Measurements from ENCODE around the gene KRTAP10-8.
A peak's percentile ranks its signal among the peaks of the same experiment; 100 is the strongest.
"Not testable (repeated sequence)": the region's sequence is repeated elsewhere in the genome, so short reads cannot be mapped to it uniquely, and the experiment has no call there.

KRTAP10-8 gene

DNA sequence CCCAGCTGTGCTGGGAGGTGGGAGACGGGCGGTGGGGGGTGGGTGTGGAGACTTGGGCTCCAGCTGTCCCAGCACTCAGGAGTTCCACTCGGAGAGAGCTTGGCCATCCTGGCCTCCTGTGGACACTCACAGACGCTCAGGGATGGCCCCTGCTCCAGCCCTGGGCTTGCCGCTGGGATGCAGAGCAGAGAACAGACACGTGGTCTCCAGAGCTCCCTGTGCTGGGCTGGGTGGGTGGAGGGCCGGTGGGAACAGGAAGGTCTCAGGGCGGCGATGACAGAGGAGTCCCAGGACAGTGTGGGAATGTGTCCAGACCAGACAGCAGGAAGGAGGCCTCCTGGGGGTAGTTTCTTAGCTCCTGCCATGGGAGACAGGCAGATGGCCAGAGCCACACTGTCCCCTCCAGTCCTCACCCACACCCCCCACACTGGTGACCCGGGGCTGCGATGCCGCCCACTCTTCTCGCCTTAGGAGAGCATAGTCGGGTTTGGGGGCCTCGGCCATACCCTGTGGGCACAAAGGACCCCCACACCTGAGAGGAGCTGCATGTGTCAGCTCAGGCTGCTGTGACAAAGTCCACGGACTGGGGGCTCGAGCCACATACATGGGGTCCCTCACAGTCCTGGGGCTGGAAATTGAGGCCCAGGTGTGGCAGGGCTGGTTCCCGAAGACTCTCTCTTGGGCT lies 17.0 kb downstream of the KRTAP10-8 start:
- no peaks in the 10 kb centered on the region for H4K20me1 ChIP-seq
- H3K4me2 ChIP-seq, result no peak overlapping the region
- no peak overlapping the region for H3K9ac ChIP-seq
- H3K27me3 ChIP-seq, result no peaks in the 10 kb centered on the region
- H3K4me3 ChIP-seq, result no peak overlapping the region
- TF ChIP-seq Cebpa-rat (IDR thresholded peaks at IDR 0.05), result no peak
- no peaks in the 10 kb centered on the region for H3K36me3 ChIP-seq
- no peak overlapping the region for H3K27ac ChIP-seq
- H3K9me3 ChIP-seq (replicated peaks in 1 of 11), result peaks cover 53 to 64% (median 56%) of the 10 kb centered on the region in 11 experiments
- H3K4me1 ChIP-seq, result peaks cover 0 to 21% (median 13%) of the 10 kb centered on the region in 10 experiments; a peak in 16 of 20 replicates

DNA sequence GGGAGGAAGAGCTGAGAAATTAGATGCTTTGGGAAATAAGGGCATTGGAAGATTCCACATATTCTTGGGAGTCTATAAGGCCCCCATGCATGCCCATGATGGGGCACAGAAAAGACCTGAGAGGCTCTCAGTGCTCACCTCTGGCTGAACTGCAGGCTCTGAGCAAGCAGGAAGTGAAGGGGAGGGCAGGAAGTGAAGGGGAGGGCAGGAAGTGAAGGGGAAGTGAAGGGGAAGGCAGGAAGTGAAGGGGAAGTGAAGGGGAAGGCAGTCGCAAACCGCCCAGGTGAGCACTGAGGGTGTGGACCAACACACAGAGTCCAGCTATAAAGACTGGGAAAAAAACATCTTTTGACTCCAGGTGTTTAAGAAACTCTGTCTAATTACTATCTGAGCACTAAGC lies 18.6 kb downstream of the KRTAP10-8 start:
- Histone ChIP-seq H3K9me3 (replicated peaks in 1 of 11) (peaks cover 37 to 51% (median 40%) of the 10 kb centered on the region in 11 experiments), H3K9ac (no peak overlapping the region), H3K36me3 (no peaks in the 10 kb centered on the region), H3K27ac (no peak overlapping the region), H3K4me2 (peak overlapping the region in 9 of 11 experiments; percentile 3 to 64 (median 34); a peak in 14 of 22 replicates), H3K4me1 (peaks cover 0 to 21% (median 13%) of the 10 kb centered on the region in 10 experiments; a peak in 16 of 20 replicates), H3K27me3 (no peaks in the 10 kb centered on the region), H4K20me1 (no peaks in the 10 kb centered on the region), H3K4me3 (no peak overlapping the region)
- TF ChIP-seq Cebpa-rat (IDR thresholded peaks at IDR 0.05), result no peak

GRCh38 chr21:44632067-44632466 lies 20.2 kb downstream of the KRTAP10-8 start:
- Histone ChIP-seq H3K36me3 (no peaks in the 10 kb centered on the region), H3K9me3 (replicated peaks in 1 of 11) (peaks cover 32 to 42% (median 35%) of the 10 kb centered on the region in 11 experiments), H3K4me2 (no peak overlapping the region), H3K4me1 (peaks cover 0 to 19% (median 13%) of the 10 kb centered on the region in 10 experiments; a peak in 16 of 20 replicates), H4K20me1 (no peaks in the 10 kb centered on the region), H3K4me3 (no peak overlapping the region), H3K9ac (no peak overlapping the region), H3K27me3 (no peaks in the 10 kb centered on the region), H3K27ac (no peak overlapping the region)
- TF ChIP-seq Cebpa-rat (IDR thresholded peaks at IDR 0.05), result no peak

- Histone ChIP-seq H3K4me2 (no peak overlapping the region), H3K4me3 (no peak overlapping the region), H3K4me1 (no peaks in the 10 kb centered on the region), H3K27me3 (no peaks in the 10 kb centered on the region), H4K20me1 (no peaks in the 10 kb centered on the region), H3K9me3 (replicated peaks in 1 of 11) (peaks cover 29 to 38% (median 32%) of the 10 kb centered on the region in 11 experiments), H3K9ac (no peak overlapping the region), H3K36me3 (no peaks in the 10 kb centered on the region), H3K27ac (no peak overlapping the region)
- TF ChIP-seq Cebpa-rat (IDR thresholded peaks at IDR 0.05), result no peak
Observed at GRCh38 chr21:44636209-44637017, 24.5 kb downstream of the KRTAP10-8 start.

GRCh38 chr21:44637018-44637850 lies 25.4 kb downstream of the KRTAP10-8 start, which contains the start of gene KRTAP10-10:
TSS of gene KRTAP10-10 (plus strand) at chr21:44637356. CDS start at chr21:44637418, 62 bp downstream.
- Histone ChIP-seq H3K4me3 (no peak within 1 kb of the TSS), H4K20me1 (no peaks in the 10 kb centered on the region), H3K9ac (no peak within 1 kb of the TSS), H3K36me3 (no peaks in the 10 kb centered on the region), H3K27ac (no peak within 1 kb of the TSS), H3K4me1 (no peaks in the 10 kb centered on the region), H3K9me3 (replicated peaks in 1 of 11) (peaks cover 29 to 38% (median 31%) of the 10 kb centered on the region in 11 experiments), H3K4me2 (no peak within 1 kb of the TSS), H3K27me3 (no peaks in the 10 kb centered on the region)
- TF ChIP-seq Cebpa-rat (IDR thresholded peaks at IDR 0.05), result no peak

GRCh38 chr21:44637851-44638348 lies 26.0 kb downstream of the KRTAP10-8 start:
- H3K4me2 ChIP-seq, H3K4me1 ChIP-seq, H3K4me3 ChIP-seq, H3K27me3 ChIP-seq, H3K9ac ChIP-seq, H4K20me1 ChIP-seq, H3K27ac ChIP-seq, H3K36me3 ChIP-seq: not testable (repeated sequence)
- peaks cover 31 to 40% (median 32%) of the 10 kb centered on the region in 11 experiments for H3K9me3 ChIP-seq (replicated peaks in 1 of 11)

DNA sequence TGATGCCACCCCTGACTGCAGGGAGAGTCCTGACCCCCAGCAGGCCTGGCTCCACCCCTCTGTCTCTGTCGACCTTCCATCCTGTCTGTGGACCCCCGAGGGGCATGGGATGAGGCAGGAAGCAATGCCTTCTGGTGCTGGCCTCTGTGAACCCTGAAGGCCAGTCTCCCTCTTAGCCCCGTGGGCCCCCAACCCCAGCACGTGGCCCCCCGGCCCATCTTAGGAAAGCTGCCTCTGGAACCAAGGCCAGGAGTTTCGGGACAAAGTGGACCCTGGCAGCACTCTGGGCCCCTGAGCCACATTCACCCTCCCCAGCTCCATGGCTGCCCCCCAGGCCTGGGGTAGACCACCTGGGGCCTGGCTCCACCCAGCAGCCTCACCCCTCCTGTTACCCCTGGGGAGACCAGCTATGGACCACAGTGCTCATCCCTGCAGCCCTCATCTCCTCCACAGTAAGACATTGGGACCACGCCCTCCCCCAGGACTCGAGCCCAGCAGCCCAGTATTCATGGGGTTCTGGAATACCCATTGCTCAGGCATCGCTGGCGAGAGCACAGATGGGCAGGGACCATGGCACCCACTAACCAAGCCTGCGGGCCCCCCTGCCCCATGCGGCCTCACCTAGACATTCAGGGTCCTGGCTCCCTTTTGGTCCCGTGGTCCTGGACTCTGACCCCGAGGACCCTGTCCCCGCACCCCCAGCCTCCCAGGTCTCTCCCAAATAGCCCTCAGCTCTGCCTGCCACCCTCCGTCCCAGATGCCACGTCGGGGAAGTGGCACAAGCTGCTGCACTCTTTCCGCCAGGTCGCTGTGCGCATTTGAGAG lies 26.8 kb downstream of the KRTAP10-8 start:
- not testable (repeated sequence) for H3K27ac ChIP-seq, H3K4me1 ChIP-seq, H3K9ac ChIP-seq, H3K4me2 ChIP-seq, H4K20me1 ChIP-seq, H3K4me3 ChIP-seq, H3K27me3 ChIP-seq, H3K36me3 ChIP-seq
- H3K9me3 ChIP-seq (replicated peaks in 1 of 11), result peaks cover 39 to 48% (median 40%) of the 10 kb centered on the region in 11 experiments

GRCh38 chr21:44639331-44639655 lies 27.4 kb downstream of the KRTAP10-8 start:
- H3K4me1 ChIP-seq, result no peaks in the 10 kb centered on the region
- H3K4me2 ChIP-seq, result no peak overlapping the region
- no peak overlapping the region for H3K9ac ChIP-seq
- peaks cover 45 to 50% (median 46%) of the 10 kb centered on the region in 11 experiments for H3K9me3 ChIP-seq (replicated peaks in 1 of 11)
- no peak overlapping the region for H3K27ac ChIP-seq
- no peaks in the 10 kb centered on the region for H3K27me3 ChIP-seq
- no peak overlapping the region for H3K4me3 ChIP-seq
- TF ChIP-seq Cebpa-rat (IDR thresholded peaks at IDR 0.05), result no peak
- H4K20me1 ChIP-seq, result no peaks in the 10 kb centered on the region
- H3K36me3 ChIP-seq, result no peaks in the 10 kb centered on the region
